NCI-H345 (cell line): ENCODE data around the gene YEATS4.

Experiments
- DNase-seq: peaks from one replicate; lab custom pipeline; 2025; lab: John Stamatoyannopoulos, UW

Gene YEATS4

DNA sequence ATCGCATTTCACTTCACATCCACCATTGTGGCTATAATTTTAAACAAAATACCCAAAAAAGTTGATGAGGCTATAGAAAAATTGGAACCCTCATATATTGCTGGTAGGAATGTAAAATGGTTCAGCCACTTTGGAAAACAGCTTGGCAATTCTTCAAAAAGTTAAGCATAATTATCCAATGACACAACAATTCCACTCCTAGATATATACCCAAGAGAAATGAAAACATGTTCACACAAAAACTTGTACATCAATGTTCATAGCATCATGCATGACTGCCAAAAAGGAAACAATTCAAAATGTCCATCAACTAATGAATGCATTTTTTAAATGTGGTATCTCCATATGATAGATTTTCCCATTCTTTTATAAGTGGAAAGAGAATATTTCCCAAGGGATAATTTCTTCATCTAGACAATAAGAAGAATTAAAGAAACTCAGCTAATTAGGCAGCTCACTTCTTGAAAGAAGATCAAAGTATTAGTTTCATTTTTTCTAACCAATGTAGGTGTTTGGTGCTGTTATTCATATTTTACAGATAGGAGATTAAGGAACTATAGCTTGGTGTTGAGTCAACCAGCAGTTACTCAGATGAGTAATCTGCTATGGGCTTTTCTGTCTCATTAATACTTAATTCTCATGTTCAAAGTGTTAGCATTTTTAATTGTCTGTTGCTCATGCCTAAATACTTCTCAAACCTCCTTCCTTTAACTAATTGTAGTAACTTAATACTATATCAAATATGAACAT lies 32.8 kb downstream of the YEATS4 start:
- DNase-seq, result no peak

DNA sequence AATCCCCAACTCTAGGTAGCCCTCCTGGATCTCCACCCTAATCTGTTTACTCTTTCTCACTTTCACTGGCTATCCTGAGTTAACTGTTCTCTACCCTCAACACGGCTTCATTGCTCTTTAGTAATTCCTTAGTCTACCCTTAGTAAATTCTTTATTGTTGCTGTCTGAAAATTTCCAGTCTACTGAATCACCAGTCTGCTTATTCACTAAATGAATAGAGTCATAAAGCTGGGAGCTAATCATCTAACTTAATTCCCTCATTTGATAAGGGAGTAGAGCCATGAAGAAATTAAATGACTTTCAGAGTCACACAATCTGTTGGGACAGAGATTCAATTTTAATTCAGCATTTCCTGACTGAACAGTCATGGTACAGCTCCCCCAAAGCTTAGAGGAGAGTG lies 36.5 kb downstream of the YEATS4 start:
- no peak for DNase-seq

DNA sequence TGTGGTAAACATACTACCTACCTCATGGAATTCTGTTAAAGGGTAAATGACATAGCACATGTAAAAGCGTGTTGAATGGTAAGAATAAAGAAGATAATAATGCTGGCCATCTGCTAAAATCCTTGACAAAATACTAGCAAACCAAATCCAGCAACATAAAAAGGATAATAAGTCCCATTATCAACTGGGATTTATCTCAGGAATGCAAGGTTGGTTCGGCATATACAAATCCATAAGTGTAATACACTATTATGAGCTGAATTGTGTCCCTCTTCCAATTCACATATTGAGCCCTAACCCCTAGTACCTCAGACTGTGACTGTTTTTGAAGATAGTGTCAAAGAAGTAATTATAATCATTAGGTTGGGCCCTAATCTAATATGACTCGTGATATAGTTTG lies 37.4 kb downstream of the YEATS4 start:
- DNase-seq, result no peak

DNA sequence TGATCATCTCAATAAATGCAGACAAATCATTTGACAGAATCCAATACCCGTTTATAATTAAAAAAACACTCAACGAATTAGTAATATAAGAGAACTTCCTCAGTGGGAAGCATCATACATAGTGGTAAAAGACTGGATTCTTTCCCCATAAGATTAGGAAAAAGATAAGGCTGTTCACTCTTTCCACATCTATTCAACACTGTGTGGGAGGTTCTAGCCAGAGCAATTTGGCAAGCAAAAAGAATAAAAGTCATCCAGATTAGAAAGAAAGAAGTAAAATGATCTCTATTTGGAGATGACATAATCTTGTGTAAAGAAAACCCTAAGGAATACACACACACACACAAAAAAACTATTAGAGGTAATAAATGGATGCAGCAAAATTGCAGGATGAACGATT lies 38.4 kb downstream of the YEATS4 start:
- no peak for DNase-seq

DNA sequence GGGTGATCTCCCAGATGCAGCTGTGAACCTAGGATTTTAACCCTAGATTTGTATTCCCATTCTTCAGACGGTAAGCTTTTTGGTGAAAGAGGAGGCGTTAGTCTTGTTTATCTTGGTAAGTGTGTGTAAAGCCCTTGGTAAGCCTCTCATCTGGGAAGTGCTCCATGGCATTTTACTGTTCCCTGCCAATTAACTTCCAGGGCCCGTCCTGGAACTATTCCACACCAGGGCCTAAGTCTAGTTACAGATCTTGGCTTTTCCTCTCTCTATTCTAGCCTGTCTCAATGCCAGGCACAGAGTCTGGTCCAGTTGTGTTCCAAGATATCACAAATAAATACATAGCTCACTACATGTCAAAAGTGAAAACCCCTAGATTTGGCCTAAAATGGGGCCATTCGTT lies 42.4 kb downstream of the YEATS4 start:
- no peak for DNase-seq

DNA sequence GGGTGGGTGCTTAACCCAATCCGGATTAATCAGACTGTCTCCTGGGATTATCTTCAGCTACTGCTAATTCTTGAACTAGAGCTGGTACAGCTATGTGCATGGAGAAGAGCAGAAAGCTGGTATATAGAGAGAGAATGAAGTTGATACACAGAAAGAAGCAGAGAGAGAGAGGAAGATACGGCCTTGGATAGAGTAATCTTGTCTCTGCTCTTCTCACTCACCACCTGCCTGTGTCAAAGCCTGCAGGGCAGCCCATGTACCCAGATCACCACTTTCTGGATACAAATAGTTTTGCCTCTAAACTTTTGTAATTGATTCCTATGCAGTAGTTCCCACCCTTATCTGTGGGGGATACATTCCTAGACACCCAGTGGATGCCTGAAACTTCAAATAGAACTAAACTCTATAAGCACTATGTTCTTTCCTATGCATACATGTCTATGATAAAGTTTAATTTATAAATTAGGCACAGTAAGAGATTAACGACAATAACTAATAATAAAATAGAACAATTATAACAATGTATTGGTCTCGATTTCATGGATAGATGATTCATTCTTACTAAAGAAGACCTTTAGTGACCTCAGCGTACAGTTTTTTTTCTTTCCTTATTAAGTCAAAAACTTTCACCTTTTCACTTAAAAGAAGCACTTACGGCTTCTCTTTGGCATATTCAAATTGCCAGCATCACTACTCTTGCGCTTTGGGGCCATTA lies 45.5 kb downstream of the YEATS4 start:
- no peak for DNase-seq

DNA sequence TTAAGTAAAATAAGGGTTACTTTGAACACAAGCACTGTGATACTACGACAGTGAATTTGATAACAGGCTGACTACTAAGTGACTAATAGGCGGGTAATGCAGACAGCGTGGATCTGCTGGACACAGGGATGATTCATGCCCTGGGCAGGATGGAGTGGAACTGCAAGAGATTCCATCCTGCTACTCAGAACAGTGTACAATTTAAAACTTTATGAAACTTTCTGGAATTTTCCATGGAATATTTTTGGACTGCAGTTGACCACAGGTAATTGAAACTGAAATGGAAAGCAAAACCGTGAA lies 46.0 kb downstream of the YEATS4 start:
- DNase-seq, result no peak

DNA sequence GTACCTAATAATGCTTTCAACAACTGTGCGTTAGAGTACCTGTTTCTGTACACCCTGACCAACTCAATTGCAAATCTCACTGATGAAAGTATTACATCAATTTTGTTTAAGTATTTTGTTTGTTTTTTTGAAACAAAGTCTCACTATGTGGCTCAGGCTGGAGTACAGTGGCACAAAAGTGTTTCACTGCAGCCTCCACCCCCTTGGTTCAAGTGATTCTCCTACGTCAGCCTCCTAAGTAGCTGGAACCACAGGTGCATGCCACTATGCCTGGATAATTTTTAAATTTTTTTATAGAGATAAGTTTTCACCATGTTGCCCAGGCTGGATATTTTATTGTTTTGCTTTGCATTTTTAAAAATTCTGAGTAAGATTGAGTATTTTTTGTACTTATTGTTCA lies 46.7 kb downstream of the YEATS4 start:
- no peak for DNase-seq

DNA sequence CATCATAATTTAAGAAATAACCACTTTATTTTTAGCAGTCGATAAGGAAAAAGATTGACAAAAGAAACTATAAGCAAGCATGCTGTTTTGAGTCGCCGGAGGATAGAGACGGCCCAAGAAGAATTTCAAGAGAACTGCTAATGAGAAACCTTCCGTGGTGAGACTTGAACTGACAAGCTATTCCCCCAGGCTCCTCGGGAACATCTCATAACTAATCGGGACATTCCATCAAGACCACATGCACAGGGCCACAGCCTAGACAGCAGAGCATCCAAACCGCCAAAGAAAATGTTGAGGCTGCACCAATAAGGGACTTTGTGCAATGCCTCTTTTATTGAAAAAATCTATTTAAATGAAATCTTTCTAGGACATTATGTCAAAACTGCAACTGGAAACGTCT lies 51.0 kb downstream of the YEATS4 start:
- DNase-seq, result no peak

DNA sequence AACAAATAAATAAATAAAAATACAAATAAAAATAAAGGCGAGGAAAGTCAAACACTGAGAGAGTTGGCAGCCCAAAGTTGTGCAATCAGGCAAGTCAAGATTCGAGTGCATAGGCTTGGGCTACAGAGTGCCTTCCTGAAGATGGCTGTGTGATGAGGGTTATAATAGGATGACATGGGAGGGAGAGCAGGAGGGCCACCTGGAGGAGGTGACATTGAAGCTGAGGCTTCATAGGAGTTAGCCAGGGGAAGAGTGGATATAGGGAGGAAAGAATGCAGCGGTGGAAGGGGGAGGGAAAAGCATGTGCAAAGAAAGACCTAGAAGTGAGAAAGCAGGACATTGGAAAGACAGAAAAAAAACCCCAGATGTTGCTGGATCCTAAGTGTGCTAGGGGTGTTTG lies 53.1 kb downstream of the YEATS4 start:
- DNase-seq, result no peak

DNA sequence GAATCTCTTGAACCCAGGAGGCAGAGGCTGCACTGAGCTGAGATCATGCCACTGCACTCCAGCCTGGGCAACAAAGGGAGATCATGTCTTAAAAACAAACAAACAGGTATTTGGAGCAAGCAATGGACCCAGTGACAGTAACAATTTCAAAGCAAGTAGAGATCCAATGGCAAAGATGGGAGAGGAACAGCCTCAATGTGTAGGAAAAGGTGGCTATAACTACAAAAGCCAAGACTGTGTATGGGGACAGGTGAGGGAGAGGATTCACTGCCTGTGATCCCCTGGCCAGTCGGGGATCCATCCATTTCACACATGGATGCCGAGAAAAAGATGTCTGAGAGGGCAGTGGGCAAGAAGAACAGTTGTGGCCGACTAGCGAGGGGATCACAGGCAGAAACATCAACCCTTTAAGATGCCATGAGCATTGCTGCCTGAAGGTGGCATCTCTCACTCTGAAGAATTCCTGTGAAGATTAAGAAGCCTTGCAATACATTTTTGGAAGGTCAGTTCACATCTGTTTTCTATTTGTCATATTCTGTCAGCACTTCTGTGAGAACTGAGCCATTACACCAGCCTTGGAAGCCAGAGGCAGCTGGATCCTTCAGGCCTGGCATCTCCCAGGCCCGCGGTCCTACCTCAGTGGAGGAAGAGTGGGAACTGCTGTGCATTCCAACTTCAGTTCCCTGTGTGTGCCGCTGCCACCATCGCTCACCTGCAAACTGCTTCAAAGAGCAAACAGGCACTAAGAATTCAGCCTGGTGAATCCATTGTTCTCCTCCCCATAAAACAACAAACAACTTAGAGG lies 56.1 kb downstream of the YEATS4 start:
- DNase-seq, result peak; percentile 1

DNA sequence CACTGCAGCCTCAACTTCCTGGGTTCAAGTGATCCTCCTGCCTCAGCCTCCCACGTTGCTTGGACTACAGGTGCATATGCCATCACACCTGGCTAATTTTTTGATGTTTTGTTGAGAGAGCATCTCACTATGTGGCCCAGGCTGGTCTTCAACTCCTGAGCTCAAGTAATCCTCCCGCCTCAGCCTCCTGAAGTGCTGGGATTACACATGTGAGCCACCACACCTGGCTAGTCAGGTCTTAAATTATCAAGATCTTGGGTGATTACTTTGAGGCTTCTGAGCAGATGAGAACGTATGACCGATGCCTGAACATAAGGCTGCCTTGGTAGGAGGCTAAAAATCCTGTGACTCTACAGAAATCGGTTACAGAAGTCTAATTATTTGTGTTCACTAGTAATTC lies 57.7 kb downstream of the YEATS4 start:
- no peak for DNase-seq

DNA sequence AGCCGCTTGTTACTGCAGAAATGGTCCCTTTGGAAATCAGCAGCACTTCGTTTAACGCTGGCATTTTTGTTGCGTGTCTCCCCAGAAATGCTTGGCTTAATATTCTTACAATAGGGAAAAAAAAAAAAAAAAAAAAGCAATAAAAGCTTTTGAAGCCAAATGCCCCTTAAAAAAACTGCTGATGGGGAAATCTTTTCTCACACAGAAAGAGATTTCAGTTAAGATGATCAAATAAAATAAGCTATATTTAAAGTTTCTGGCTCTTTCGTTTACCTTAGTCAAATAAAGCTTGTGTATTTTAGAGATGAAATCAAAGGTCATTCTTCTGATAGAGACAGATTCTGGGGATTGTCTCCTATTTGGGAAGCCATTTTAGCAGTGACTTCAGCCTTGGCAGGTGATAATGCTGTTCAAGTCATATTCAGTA lies 58.2 kb downstream of the YEATS4 start:
- no peak for DNase-seq

DNA sequence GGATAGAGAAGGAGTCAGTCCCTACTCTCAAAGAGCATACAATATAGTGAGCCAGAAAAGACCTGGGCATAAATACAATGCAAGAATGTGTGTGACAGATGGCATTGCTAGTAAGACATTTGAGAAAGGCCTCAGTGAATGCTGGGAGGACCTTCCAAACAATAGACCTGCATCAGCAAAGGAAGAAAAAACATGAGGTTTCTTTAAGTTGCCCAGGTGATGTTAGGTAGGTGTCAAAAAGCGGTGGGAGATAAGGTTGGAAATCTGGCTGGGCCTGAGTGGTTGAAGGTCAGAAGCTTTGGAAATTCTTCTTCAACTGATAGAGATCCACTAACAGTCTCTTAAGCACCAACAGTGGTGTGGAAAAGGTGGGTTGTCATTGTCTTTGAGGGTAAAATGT lies 60.2 kb downstream of the YEATS4 start:
- no peak for DNase-seq

DNA sequence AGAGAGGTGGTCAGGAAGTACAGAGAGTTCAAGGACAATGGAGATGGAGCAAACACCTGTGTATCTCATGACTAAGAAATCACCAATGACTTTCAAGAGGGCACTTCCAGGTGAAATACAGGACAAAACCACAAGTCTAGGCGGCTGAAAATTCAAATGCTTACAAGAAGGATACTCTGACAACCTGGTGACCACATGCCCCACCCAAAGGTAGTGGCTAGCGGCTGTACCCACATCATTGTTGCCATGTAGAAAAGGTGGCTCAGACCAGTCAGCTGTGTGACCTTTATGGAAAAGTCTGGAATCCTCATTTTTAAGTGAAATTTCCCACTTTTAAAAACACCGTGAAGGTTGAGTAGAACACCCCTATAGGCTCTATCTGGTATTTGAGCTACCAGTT lies 62.0 kb downstream of the YEATS4 start:
- DNase-seq, result no peak

DNA sequence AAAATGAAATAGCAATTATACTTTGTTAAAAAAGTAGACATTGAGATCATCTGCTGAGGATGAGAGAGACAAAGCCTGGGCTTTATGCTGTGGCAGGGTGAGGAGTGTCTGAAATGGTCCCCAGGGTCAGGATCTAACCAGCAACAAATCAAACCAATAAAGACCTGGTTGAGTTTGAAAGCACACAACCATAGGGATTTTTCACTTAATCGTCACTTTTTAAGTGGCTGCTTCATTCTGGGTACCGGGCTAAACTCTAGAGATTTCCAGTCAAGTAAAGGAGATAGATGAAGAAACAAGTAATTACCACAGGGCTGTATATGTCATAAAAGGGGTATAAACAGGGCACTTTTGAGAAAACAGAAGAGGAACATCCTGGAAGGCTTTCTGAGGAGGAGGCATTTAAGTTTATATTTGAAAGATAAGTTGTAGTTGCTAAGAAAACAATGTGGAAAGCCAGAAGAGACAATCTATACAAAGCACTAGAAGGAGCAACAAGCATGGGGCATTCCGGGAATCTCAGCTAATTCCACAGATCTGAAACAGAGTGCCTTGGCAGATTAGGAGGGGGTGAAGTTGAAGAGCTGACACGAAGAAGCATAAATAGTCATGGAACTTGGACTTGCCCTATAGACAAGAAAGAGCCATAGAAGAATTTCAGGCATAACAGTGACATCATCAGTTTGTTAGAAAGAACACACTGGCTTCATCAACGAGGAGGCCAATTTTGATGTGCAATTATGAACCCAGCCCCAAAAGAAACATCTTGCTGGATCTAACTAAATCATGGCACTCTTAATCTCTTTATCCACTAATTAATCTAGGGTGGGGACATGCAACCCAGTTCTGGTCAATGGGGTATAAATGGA lies 63.7 kb downstream of the YEATS4 start:
- DNase-seq, result no peak

DNA sequence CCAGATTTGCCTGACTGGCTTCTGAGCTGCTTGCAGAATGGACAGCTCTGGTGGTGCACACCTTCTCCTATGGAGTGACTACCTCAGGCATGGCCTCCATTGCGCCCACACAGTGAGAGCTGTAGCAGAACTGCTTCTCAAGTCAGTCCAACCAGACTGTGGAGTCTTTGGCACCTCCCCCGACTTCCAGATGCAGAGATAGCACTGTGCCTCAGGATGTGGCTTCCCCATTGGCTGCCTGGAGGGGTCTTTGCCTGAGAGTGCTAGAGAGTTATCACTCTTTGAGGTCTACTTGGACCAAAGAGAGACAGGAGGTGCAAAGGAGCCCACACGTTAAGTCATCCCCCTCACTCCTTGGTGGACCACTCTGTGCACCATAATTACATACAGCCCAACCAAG lies 65.9 kb downstream of the YEATS4 start:
- no peak for DNase-seq

DNA sequence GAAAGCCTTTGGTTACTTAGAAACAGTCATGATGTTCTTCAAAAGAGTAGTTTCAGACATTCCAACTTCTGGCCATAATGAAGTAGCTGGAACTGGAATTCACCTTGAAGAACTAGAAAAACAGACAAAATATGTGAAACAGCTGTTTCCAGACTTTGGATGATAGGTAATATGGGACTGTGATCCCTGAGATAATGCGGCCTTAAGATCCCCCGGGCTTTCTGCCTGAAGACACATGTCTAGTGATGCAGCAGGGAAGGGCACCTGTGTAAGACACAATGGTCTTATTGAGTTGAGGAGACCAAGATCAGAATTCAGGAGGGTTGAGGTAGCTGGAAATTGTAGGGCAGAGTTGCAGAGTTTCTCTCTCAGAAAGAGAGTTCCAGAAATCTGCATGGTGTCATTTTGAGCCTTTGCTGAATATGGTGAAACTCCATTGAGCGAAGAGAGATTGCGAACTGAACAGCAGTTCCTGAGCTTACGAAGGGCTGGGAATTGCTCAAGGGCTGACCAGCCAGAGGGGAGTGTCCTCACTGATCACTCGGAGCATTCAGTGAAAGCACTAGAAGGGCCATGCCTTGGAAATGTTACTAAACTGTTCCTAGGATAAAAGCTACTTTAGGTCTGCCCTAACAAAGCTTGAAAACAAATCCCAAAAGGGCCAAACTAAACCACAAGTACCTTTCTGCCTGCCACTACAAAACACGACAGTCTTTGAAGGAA lies 69.0 kb downstream of the YEATS4 start:
- DNase-seq, result no peak

DNA sequence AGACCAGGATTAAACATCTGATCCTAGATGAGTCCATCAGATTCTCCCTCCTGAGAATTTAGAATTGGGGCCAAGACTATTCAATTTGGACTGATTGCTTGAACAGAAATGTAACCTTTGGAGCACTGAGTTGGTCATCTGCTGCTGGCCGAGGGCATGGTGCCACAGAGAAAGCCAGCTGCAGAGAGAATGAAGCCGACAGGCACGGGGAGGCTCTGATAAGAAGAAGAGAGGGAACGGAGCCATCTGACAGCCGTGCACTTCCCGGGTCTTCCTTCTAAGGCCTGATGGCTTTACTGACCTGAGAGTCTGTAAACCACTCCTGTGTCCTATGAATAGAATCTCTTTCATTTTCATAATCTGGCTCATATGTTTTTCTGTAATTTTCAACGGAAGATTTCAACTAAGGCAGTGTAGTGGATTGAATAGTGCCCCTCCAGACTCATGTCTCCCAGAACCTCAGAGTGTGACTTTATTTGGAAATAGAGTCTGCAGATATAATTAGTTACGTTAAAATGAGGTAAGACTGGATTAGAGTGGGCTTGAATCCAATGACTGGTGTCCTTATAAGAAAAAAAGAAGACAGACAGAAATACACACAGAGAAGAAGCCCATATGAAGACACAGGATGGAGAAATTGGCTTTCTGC lies 71.5 kb downstream of the YEATS4 start:
- DNase-seq, result no peak

DNA sequence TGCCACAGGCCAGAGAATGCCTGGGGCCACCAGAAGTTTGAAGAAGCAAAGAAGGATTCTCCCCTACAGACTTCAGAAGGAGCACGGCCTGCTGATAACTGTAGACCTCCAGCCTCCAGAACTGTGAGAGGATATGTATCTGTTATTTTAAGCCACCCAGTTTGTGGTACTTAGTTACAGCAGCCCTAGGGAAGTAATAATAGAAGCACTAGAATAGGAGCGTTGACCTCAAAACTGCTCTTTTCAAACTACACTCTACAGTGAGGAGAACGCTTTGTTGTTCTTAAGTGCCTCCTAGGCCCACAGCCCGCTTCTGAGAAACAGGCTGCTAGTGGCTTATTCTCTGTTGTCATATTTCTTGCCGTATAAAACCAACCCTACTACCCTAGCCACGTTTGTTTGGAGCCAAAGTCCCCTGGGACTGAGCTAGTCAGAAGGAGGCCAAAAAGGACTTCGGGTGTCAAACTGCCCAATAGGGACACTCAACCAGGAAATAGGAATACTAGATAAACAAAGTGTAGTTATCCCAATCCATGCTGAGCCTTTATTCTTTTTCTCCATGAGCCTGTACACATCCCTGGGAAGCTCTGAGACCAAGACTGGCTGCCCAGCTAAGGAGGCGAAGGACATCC lies 72.2 kb downstream of the YEATS4 start:
- DNase-seq, result no peak

DNA sequence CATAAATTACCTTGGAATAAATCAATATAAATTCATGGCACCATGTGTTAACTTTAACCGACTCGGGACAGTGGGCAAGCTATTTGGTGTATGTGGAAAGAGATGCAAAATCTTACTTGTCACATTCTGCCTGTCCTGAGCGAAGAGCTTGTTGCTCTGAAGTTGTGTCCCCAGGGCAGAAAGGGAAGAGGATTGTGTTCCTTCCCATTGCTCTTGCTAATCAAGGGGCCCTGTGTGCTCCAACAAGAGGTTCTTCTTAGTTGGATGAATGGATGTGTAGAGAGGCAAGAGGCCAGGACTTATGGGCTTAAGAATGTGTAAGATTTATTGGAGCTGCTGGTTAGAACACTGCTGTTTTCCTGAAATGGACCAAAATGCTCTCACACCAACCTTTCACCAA lies 74.1 kb downstream of the YEATS4 start:
- no peak for DNase-seq
